ENCODE results near the gene ELAPOR1.
"Not testable (repeated sequence)": the region's sequence is repeated elsewhere in the genome, so short reads cannot be mapped to it uniquely, and the experiment has no call there.

Gene ELAPOR1

GRCh38 chr1:109135940-109136339 is 22.0 kb downstream of the ELAPOR1 start:
- DNase-seq (ENCODE audit: low read depth): no peak

- DNase-seq (ENCODE audit: low read depth): no peak
Measured at GRCh38 chr1:109136766-109137165, 22.9 kb downstream of the ELAPOR1 start.

GRCh38 chr1:109137958-109138357 is 24.0 kb downstream of the ELAPOR1 start:
- no peak for DNase-seq (ENCODE audit: low read depth)

GRCh38 chr1:109138358-109138757 is 24.4 kb downstream of the ELAPOR1 start:
- DNase-seq (ENCODE audit: low read depth): no peak

GRCh38 chr1:109140392-109140791 is 26.5 kb downstream of the ELAPOR1 start:
- DNase-seq (ENCODE audit: low read depth): no peak

- DNase-seq (ENCODE audit: low read depth): no peak
Measured at GRCh38 chr1:109142260-109142659, 28.3 kb downstream of the ELAPOR1 start.

- DNase-seq (ENCODE audit: low read depth): not testable (repeated sequence)
Measured at GRCh38 chr1:109142725-109143124, 28.8 kb downstream of the ELAPOR1 start.

GRCh38 chr1:109148987-109149561 is 35.2 kb downstream of the ELAPOR1 start:
- DNase-seq (ENCODE audit: low read depth): no peak

GRCh38 chr1:109149874-109150601 is 36.1 kb downstream of the ELAPOR1 start:
- no peak for DNase-seq (ENCODE audit: low read depth)

GRCh38 chr1:109151146-109151990 is 37.5 kb downstream of the ELAPOR1 start:
- DNase-seq (ENCODE audit: low read depth): no peak

- DNase-seq (ENCODE audit: low read depth): no peak
Measured at GRCh38 chr1:109152196-109152595, 38.3 kb downstream of the ELAPOR1 start.

GRCh38 chr1:109156916-109157385 is 43.0 kb downstream of the ELAPOR1 start:
- no peak for DNase-seq (ENCODE audit: low read depth)

GRCh38 chr1:109158433-109158832 is 44.5 kb downstream of the ELAPOR1 start:
- no peak for DNase-seq (ENCODE audit: low read depth)

- no peak for DNase-seq (ENCODE audit: low read depth)
Measured at GRCh38 chr1:109159326-109159725, 45.4 kb downstream of the ELAPOR1 start.

GRCh38 chr1:109160071-109160840 is 46.3 kb downstream of the ELAPOR1 start:
- no peak for DNase-seq (ENCODE audit: low read depth)

- DNase-seq (ENCODE audit: low read depth): peak; percentile 7
Measured at GRCh38 chr1:109161858-109162606, 48.1 kb downstream of the ELAPOR1 start.

GRCh38 chr1:109162626-109163025 is 48.7 kb downstream of the ELAPOR1 start:
- no peak for DNase-seq (ENCODE audit: low read depth)

GRCh38 chr1:109163551-109163950 is 49.6 kb downstream of the ELAPOR1 start:
- DNase-seq (ENCODE audit: low read depth): no peak
